ENCODE measurements around the gene PLXDC1.
"Not testable (repeated sequence)": the region's sequence is repeated elsewhere in the genome, so short reads cannot be mapped to it uniquely, and the experiment has no call there.

The PLXDC1 gene

DNA sequence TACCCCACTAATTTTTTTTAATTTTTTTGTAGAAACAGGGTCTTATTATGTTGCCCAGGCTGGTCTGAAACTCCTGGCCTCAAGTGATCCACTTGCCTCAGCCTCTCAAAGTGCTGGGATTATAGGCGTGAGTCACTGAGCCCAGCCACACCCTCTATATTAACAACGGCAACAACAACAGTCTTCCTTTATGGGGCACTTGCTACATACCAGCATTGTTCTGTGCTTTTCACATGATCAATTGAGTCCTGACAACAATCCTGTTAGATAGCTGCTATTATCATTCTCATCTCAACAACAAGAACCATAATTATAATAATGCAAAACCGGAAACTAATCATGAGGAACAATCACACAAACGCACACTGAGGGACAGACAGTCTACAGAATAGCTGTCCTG lies 27.1 kb upstream of the PLXDC1 start:
- no peak for DNase-seq

DNA sequence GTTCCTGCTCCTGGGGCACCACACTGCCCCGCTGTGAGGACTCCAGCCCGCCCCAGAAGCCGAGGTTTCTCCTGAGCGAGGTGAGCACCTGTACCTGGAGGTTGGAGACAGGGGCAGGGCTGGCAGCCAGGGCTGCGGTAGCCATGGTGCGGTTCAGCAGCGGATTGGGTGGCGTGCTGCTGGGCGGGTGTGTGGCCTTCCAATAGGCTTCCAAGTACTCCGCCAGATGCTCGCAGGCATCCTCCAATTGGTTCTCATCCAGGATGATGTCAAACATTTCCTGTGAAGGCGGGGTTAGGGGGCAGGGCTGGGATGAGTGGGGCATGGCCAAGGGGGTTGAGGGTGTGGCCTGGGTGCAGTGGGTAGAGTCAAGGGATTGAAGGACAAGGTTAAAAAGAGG lies 25.8 kb upstream of the PLXDC1 start:
- no peak for DNase-seq

DNA sequence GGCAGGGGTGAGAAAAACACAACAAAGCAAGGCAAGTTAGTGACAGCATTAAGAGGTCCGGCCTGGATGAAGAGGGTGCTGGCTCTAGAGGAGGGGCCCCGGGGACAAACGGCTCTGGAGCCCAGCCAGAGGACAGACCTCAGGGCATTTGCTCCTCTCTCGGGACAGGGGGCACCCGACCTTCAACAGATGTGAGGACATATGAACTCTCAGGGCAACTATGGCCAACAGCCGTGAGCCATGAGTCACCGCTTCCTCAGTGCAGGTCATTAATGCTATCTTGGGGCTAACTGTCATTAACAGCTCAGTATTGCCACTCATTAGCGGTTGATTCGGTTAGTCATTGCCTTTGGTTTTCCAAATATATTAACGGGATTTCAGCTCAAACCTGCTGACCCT lies 24.3 kb upstream of the PLXDC1 start:
- DNase-seq: no peak

DNA sequence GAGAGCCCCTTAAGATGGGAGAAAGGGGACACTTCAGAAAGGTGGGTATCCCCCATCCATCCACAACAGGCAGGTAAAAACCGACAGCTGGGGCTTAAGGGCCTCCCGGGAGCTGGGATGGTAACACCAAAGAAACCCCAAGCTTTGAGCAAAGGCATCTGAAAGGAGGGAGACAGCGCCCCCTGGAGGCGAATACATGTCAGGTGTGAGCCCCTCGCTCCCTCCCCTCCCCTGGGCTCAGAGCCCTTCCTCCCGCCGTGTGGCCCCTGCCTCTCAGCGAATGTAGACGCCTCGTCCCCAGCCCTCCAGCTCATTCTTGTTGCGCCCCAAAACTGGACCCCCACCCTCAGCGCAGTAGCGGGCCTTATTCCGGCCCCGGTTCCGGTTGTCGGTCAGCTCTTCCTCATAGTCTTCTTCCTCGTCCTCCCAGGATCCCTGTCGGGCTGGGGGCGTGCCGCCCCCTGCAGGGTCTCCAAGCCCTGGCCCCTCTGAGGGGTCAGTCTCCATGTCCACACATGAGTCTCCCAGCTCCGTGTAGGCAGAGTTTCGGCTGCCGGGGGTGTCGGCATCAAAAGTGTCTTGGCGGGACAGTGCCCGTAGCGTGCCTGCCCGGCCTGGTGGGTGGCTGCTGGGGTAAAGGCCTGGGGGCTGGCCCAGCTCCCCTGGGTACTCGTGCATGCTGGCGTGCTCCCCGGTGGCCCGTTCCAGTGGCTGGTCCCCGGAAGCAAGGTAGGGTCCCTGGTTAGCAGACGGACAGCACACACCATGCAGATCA lies 23.7 kb upstream of the PLXDC1 start:
- peak; percentile 76 for DNase-seq

DNA sequence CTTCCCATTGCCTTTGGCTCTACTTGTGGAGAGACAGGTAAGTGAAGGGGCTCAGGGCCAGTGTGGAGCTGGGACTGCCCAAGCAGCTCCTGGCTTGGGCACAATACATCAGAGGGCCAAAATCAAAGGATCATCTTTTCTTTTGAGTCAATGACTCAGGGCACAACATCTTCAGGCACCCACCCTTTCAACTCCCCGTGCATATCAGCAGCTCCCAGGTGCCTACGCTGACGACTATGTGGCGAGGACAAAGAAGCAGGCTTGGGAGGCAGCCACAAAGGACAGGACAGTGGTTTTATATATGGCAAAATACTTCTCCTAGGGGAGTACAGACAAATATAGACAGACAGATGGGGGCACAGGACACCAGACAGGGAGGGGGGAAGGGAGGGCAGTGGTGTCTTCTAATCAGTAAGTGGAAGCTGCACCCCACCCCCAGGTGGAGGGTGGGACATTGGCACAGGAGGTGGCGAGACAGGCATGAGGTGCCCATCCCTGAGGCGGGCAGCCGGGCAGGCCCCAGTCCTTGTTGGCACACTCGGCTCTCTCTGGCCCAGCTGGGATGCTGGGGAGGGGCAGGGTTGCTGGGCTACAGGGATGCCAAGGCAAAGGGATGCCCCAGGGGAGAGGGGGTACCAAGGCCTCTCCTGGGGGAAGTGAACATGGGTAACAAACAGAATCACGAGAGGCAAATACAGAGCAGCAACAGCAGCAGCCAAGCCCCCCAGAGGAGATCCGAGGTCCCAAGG lies 22.3 kb upstream of the PLXDC1 start:
- no peak for DNase-seq

DNA sequence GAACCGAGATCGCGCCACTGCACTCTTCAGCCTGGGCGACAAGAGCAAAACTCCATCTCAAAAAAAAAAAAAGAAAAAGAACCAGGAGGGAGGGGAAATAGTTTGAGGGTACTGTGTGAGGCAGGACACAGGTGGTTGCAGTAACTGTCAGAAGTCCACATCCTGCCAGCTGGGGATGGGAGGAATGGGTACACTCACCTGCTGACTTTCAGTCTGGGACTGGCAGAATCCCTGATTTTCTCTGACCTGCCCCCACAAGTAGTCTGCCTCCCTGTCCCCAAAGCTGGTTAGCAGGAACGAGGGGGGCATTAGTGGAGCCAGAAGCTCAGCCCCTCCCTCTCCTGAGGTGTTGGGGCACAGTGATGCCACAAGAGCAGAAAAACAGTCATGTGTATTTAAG lies 21.6 kb upstream of the PLXDC1 start:
- no peak for DNase-seq

DNA sequence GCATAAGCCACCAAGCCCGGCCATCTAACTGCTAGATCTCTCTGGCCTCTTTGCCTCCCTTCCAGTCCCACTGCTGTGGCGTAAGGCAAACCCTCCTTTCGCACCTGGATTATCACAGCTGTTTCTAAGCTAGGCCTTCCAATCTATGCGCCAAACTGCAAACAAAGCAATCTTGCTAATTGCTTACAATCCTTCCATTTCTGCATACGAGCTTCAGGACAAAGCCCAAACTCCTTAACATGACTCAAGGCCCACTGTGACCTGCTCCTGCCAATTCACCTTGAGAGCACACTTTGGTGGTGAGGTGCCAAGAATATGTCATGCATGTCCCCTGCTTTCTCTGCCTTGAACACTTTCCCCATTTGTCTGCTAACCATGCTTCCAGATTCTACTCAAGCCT lies 20.5 kb upstream of the PLXDC1 start:
- DNase-seq: no peak

DNA sequence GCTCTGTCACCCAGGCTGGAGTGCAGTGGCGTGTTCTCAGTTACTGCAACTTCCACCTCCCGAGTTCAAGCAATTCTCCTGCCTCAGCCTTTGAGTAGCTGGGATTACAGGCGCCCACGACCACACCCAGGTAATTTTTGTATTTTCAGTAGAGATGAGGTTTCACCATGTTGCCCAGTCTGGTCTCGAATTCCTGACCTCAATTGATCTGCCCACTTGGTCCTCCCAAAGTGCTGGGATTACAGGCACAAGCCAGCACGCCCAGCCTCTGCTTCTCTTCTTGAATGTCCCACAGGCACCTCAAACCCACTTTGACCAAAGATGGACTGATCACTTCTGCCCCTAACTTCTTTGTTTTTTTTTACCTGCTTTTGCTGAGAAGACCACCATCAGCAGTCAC lies 19.1 kb upstream of the PLXDC1 start:
- DNase-seq: no peak

DNA sequence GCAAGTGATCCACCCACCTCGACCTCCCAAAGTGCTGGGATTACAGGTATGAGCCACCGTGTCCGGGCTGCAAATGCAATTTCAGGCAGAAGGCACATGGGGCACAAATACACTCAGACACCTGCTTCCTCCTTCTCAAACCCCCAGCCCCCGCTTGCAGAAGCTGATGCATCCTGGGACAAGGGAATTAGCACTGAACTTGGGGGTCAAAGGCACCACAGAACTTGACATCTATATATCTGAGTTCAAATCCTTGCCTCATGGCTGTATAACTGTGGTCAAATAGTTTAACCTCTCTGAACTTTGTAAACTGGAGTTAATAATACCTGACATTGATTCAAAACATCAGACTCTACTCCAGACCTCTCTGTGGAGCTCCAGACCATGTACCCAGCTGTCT lies 18.7 kb upstream of the PLXDC1 start:
- DNase-seq: no peak

DNA sequence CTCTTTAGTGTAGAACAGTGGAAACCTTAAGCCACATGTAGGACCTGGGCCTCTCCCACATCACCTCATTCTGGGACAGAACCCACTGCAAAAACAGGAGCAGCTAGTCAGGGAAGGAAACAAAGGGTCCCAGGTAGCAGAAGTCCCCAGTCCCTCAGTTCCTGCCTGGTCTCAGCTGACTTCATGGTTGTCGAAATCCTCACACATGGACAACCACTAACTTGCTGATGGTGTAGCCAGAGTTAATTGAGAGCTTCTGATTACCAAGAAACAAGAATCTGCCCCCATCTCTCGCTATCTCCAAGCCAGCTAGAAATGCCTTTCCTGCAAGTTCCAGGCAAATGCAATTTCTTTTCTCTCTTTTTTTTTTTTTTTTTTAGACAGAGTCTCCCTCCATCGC lies 18.1 kb upstream of the PLXDC1 start:
- DNase-seq: no peak

DNA sequence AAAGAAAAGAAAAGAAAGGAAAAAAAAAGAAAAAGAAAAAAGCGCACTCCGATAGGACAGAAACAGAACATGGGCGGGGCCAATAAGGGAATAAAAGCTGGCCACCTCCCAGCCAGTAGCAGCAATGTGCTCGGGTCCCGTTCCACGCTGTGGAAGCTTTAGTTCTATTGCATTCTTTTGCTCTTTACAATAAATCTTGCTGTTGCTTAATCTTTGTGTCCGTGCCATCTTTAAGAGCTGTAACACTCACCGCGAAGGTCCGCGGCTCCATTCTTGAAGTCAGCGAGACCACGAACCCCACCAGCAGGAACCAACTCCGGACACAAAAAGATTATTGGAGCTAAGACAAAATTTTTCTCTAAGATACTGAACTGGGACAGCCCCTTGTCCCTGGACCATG lies 17.7 kb upstream of the PLXDC1 start:
- DNase-seq: no peak

DNA sequence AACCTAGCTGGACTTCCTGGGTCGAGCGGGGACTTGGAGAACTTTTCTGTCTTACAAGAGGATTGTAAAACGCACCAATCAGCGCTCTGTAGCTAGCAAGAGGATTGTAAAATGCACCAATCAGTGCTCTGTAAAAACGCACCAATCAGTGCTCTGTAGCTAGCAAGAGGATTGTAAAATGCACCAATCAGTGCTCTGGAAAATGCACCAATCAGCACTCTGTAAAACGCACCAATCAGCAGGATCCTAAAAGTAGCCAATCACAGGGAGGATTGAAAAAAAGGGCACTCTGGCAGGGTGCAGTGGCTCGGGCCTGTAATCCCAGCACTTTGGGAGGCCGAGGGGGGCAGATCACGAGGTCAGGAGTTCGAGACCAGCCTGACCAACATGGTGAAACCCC lies 17.1 kb upstream of the PLXDC1 start:
- DNase-seq: not testable (repeated sequence)

DNA sequence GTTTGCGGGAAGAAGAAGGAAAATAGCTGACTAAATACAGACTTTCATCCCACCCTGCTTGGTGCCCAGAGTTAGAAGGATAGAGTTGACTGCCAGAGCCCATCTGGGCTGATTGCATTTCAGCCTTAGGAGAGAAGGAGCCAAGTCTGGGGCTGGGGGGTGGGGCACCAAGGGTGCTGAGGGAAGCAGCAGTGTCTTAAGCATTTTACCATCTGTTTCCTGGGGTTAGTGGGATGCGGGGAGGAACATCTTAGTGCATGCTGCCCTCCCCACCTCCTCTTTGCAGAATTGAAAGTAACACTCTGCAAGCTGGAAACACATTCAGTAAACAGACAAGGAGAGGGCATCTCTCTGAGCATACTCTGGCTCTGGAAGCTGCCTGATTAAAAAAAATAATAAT lies 16.0 kb upstream of the PLXDC1 start:
- DNase-seq: no peak

DNA sequence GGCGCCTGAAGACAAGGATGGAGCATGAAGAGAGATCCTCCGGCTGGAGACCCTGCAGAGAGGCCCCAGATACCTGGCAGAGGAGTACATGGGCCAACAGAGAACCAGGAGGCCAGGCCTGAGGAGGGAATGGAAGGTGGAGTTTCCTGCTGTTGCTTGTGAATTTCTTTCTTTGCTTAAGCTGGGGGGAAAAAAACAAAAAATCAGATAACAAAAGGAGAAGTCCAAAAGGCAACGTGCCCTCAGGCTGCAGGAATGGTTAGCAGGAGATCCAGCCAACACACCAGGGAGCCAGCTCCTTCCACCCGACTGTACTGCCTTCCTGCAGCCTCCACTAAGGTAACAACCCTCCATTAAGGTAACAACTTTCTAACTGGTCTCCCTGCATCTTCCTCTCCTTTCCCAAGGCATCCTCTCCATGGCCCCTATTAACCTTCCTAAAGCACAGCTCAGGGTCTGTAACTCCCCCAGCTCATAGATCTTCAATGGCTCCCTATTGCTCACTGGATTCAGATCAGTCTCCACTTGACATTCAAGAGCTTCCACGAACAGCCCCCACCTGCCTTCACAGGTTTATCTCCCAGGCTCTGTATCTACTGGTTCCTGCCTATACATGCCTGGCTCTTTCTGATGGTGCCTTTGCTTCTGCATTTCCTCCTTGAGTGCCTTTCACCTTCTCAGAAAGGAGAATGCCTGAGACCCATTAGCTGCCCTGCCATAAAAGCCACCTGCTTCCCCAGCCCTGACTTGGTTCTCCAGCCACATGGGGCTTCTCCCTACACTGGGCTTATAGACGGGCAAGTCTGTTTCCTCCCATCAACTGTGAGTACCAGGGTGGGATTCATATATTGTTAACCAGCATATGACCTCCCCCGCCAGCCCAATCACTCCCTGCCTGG lies 15.2 kb upstream of the PLXDC1 start:
- no peak for DNase-seq

DNA sequence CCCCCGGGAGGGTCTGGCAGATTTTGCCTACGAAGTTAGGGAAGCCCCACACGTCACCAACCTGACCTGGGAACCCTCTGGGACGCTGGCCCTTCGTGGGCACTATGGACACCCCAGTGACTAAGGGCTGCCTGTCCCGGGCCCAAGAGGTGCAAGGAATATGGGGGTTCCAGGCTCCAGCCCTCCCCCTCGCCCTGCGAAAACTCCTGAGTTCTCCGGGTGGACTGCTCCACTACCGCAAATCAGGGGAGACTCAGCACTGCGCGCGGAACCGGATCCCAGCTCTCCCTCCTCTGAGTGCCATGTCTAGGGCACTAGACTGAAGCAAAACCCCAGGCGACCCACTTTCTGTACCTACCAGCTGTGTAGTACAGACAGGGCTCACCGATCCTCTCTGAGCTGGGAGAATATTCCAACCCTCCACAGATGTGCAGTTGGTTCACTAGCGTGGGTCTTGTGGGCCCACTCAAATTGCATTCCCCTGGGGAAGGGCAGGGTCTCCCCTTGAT lies 14.5 kb upstream of the PLXDC1 start, which contains the start of gene ARL5C:
Gene ARL5C, minus strand, starts transcription at position 321 of the 509 bp plus-strand sequence. CDS start 401 bp downstream, outside the sequence.
- DNase-seq: no peak

DNA sequence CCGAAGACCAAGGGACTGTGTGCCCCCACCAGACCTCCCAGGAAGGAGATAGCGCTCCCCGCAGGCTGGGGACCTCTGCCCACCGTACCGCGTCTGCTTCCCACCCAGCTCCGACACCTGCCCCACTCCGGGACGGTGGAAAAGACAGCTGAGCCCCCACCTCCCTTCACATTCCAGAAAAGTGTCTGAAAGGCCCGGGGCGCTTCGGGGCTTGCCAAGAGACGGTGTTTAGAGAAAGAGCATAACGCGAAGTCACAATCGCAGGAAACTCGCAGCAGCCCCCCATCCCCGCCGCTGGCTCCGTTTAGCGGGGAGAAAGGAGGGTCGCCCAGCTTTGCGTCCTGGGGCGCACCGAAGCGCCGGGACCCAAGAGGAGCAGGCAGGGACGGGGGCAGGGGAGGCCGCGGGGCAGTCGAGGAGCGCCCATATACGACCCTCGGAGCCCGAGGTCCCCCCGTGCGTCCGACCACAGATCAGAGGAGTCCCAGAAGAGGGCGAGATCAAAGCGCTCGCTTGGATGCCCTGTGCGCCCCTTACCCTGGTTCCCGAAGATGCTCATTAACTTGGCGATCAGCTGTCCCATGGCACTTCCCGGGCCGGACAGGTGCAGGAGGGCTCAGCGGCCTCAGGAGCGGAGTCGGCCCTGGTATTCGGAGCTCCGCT lies 13.9 kb upstream of the PLXDC1 start:
- no peak for DNase-seq

DNA sequence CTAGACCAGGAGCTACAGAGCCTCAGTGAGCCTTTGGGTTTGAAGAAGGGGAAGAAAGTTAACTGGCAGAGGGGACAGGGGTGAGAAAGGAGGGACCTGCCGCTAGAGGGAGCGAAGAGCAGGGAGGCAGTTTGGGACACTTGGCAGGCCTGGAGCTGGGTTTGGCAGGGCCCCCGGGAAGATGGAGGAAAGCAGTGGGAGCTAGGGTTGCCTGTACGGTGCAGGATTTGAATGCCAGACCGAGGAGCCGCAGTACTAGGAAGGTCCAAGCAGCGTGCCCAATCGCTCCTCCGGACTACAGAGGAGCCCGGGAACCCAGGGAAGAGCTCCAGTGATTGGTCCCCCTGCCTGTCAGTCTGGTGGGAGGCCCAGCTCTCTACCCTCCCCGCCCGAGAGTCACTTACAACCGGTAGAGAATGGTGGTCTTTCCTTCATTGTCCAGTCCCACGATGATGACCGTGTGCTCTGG lies 13.3 kb upstream of the PLXDC1 start:
- DNase-seq: peak; percentile 83

DNA sequence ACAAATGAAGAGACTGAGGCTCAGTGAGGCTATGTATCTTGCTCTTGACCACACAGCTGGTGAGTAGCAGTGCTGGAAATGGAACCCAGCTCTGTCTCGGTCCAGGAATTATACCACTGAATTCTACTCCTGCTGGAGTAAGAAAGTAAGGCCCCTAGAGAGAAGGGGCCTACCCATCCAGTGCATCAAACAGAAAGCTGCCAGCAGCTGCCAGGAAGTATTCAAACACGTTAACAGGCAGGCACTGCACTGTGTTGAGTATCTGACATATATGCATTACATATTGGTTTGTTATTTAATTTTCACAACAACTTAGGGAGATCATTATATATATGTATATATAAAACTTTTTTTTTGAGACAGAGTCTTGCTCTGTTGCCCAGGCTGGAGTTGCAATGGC lies 10.5 kb upstream of the PLXDC1 start:
- DNase-seq: no peak

DNA sequence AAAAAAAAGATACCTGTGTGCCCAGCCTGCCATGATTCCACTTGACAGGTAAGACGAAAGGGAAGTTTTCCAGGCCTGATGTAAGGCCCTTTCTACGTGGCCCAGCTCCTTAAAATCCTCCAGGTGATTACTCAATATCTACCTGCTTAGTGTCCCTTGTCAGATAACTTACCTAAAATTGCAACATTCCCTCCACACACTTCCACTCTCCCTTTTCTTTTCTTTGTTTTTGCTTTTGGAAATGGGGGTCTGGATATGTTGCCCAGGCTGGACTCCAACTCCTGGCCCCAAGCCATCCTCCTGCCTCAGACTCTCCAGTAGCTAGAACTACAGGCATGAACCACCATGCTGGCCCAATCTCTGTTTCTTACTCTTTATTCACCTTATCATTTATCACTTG lies 7.2 kb upstream of the PLXDC1 start:
- DNase-seq: no peak

DNA sequence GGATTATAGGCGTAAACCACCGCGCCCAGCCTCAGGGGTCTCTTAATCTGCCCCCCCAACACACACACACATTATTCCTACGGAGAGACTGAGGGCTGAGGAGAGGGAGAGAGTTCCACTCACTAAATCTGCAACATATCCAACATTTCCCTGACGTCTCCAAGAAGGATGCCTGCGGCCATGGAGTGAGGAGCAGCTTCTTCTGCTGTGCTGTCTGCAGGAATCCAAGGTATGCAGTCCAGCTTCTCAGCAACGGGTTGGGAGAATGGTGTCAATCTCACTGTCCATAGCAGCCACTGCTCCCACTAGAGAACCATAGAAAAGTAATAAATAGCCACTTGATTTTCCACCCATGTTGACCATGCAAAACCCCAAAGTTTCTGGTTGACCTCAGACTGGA lies 5.1 kb upstream of the PLXDC1 start:
- no peak for DNase-seq

DNA sequence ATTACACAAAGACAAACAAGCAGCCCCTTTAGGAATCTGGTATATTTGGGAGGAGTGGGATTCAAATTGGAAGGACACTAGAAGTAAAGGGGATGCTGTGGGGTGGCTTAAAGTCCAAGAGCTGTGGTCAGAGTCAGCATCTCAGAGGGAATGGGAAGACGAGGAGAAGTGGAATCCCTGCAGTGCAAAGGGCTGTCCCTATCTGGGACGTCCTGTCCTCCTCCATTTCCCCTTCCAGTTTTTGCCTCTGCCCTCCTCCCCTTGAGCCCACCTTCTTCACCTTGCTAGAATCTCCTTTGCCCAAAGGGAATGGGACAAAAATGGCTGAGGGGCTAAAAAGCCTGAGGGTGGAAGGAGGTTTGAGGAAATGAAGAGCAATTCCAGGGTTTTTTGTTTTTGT lies 4.2 kb upstream of the PLXDC1 start:
- no peak for DNase-seq

DNA sequence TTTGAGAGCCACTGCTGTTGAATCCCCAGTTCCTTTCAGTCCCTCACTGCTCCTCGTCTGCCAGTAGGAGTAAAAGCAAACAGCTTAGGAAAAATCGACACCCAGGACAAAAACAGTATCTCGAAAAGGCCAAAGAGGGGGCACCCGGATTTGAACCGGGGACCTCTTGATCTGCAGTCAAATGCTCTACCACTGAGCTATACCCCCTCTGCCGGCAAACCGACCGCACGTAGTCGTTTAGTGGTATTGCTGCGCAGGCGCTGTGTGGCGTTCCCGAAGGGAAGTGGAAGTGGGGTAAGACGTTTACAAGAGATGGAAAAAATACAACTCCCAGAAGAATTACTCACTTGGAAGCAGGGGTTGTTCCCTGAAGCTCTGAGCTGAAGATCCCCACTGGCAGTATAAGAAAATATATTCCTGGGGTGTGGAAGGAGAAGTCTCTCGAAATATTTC lies 2.2 kb upstream of the PLXDC1 start:
- peak; percentile 60 for DNase-seq

Measured in 8988T (cell line).